Natural killer cell treated with Interleukin-12 subunit alpha and Interleukin-12 subunit beta and Interleukin-15 and Interleukin-18, amount 100 ng/mL, for 72 hours (primary cell): ENCODE measurements around the gene COL25A1. TPM values are rescaled to one million over a fixed set of nuclear protein-coding genes. Genes with fewer than 3 reads are reported as not detected.

Experiments
- ATAC-seq, 2 donors: fragments of 150-1000 bp; cut with Tn5 transposase in 1 of 2; sonication (Bioruptor Pico), chemical (Tn5 transposase) in 1 of 2; 2 replicates each; pipeline ENCODE4 v1.10.0; 2021
- DNase-seq: peaks from one replicate; pipeline ENCODE4 v3.0.0; 2022; ENCODE audit warnings: low spot score
- H3K27ac Mint-ChIP-seq, 2 donors: 1 replicate in 1 of 2; 2 replicates in 1 of 2; pipeline ENCODE4 v1.8.0; 2022; ENCODE audit warnings: mixed read lengths in 2 of 2, mild to moderate bottlenecking in 1 of 2, moderate library complexity in 1 of 2
- H3K27me3 Mint-ChIP-seq, 2 donors: 1 replicate in 1 of 2; 2 replicates in 1 of 2; pipeline ENCODE4 v1.8.0; 2022; ENCODE audit warnings: mixed read lengths in 2 of 2
- H3K36me3 Mint-ChIP-seq: one replicate; pipeline ENCODE4 v1.8.0; 2022; ENCODE audit warnings: mixed read lengths
- H3K4me1 Mint-ChIP-seq, 2 donors: 1 replicate in 1 of 2; 2 replicates in 1 of 2; pipeline ENCODE4 v1.8.0; 2022; ENCODE audit warnings: low read depth in 2 of 2, mixed read lengths in 2 of 2, mild to moderate bottlenecking in 1 of 2
- H3K4me3 Mint-ChIP-seq: one replicate; pipeline ENCODE4 v1.8.0; 2022; ENCODE audit warnings: mixed read lengths
- H3K9me3 Mint-ChIP-seq: 2 replicates; pipeline ENCODE4 v1.8.0; 2022; ENCODE audit warnings: mixed read lengths
- total RNA-seq, 2 donors: library from RNA; stranded (reverse); gene quantifications; one replicate each; pipeline ENCODE4 v1.2.3, GENCODE V29; 2022

Gene COL25A1
- total RNA-seq, 2 donors from 2014 or later, result not detected

- DNase-seq, result no peak
- Mint-ChIP-seq H3K27me3 (peaks cover 9 to 14% of the 10 kb centered on the region in 2 donors), H3K27ac (no peak overlapping the region), H3K36me3 (no peaks in the 10 kb centered on the region), H3K4me3 (no peak overlapping the region), H3K4me1 (no peaks in the 10 kb centered on the region), H3K9me3 (no peaks in the 10 kb centered on the region)
- no peak for ATAC-seq
Measured at GRCh38 chr4:109266236-109266635, 36.2 kb downstream of the COL25A1 start.

- Mint-ChIP-seq H3K27ac (no peak overlapping the region), H3K27me3 (peaks cover 9 to 14% of the 10 kb centered on the region in 2 donors), H3K4me3 (no peak overlapping the region), H3K9me3 (no peaks in the 10 kb centered on the region), H3K4me1 (no peaks in the 10 kb centered on the region), H3K36me3 (no peaks in the 10 kb centered on the region)
- ATAC-seq (no peak), DNase-seq (no peak)
Measured at GRCh38 chr4:109263721-109264120, 38.7 kb downstream of the COL25A1 start.

GRCh38 chr4:109256818-109257217 lies 45.6 kb downstream of the COL25A1 start:
- H3K4me3 Mint-ChIP-seq, result no peak overlapping the region
- DNase-seq (no peak), ATAC-seq (no peak)
- H3K9me3 Mint-ChIP-seq, result no peaks in the 10 kb centered on the region
- H3K36me3 Mint-ChIP-seq, result no peaks in the 10 kb centered on the region
- H3K27ac Mint-ChIP-seq, result no peak overlapping the region
- H3K4me1 Mint-ChIP-seq, result no peaks in the 10 kb centered on the region
- peaks cover 15 to 16% of the 10 kb centered on the region in 2 donors for H3K27me3 Mint-ChIP-seq

- no peaks in the 10 kb centered on the region for H3K4me1 Mint-ChIP-seq
- H3K36me3 Mint-ChIP-seq, result no peaks in the 10 kb centered on the region
- DNase-seq (no peak), ATAC-seq (no peak)
- H3K27ac Mint-ChIP-seq, result no peak overlapping the region
- H3K9me3 Mint-ChIP-seq, result no peaks in the 10 kb centered on the region
- H3K27me3 Mint-ChIP-seq, result peaks cover 15 to 16% of the 10 kb centered on the region in 2 donors
- no peak overlapping the region for H3K4me3 Mint-ChIP-seq
Measured at GRCh38 chr4:109254845-109255244, 47.6 kb downstream of the COL25A1 start.

- no peak for DNase-seq
- H3K9me3 Mint-ChIP-seq, result no peaks in the 10 kb centered on the region
Measured at GRCh38 chr4:109251396-109251795, 51.1 kb downstream of the COL25A1 start.

GRCh38 chr4:109248322-109248900 lies 54.0 kb downstream of the COL25A1 start:
- no peaks in the 10 kb centered on the region for H3K36me3 Mint-ChIP-seq
- no peak overlapping the region for H3K4me3 Mint-ChIP-seq
- DNase-seq, result no peak
- peaks cover 2 to 10% of the 10 kb centered on the region in 2 donors for H3K27me3 Mint-ChIP-seq
- no peaks in the 10 kb centered on the region for H3K4me1 Mint-ChIP-seq
- no peak for ATAC-seq
- no peak overlapping the region for H3K27ac Mint-ChIP-seq
- H3K9me3 Mint-ChIP-seq, result no peaks in the 10 kb centered on the region

More at GRCh38 chr4:109251396-109251795, 51.1 kb downstream of the COL25A1 start:
- Mint-ChIP-seq H3K4me3 (no peak overlapping the region), H3K4me1 (no peaks in the 10 kb centered on the region), H3K36me3 (no peaks in the 10 kb centered on the region), H3K27me3 (peaks cover 6 to 16% of the 10 kb centered on the region in 2 donors), H3K27ac (no peak overlapping the region)
- ATAC-seq, result no peak

GRCh38 chr4:109243871-109244270 lies 58.6 kb downstream of the COL25A1 start:
- H3K27me3 Mint-ChIP-seq, result peaks cover 4 to 14% of the 10 kb centered on the region in 2 donors
- DNase-seq, result no peak
- H3K4me1 Mint-ChIP-seq, result no peaks in the 10 kb centered on the region
- H3K36me3 Mint-ChIP-seq, result peaks cover 4% of the 10 kb centered on the region
- no peaks in the 10 kb centered on the region for H3K9me3 Mint-ChIP-seq
- no peak overlapping the region for H3K4me3 Mint-ChIP-seq
- ATAC-seq, result no peak
- H3K27ac Mint-ChIP-seq, result no peak overlapping the region

- ATAC-seq, result no peak
- peaks cover 4% of the 10 kb centered on the region for H3K36me3 Mint-ChIP-seq
Measured at GRCh38 chr4:109238746-109239145, 63.7 kb downstream of the COL25A1 start.

GRCh38 chr4:109235683-109236082 lies 66.8 kb downstream of the COL25A1 start:
- Mint-ChIP-seq H3K4me1 (no peaks in the 10 kb centered on the region), H3K36me3 (no peaks in the 10 kb centered on the region), H3K4me3 (no peak overlapping the region), H3K9me3 (peaks cover 3% of the 10 kb centered on the region), H3K27me3 (peaks cover 10% of the 10 kb centered on the region in 2 donors), H3K27ac (no peak overlapping the region)
- ATAC-seq (no peak), DNase-seq (no peak)

More at GRCh38 chr4:109238746-109239145, 63.7 kb downstream of the COL25A1 start:
- H3K27me3 Mint-ChIP-seq, result peaks cover 9 to 14% of the 10 kb centered on the region in 2 donors
- H3K9me3 Mint-ChIP-seq, result peaks cover 3% of the 10 kb centered on the region
- DNase-seq, result no peak
- H3K4me1 Mint-ChIP-seq, result no peaks in the 10 kb centered on the region
- H3K27ac Mint-ChIP-seq, result no peak overlapping the region
- H3K4me3 Mint-ChIP-seq, result no peak overlapping the region

GRCh38 chr4:109234596-109234995 lies 67.9 kb downstream of the COL25A1 start:
- H3K27me3 Mint-ChIP-seq, result peaks cover 10% of the 10 kb centered on the region in 2 donors
- DNase-seq (no peak), ATAC-seq (no peak)
- H3K36me3 Mint-ChIP-seq, result no peaks in the 10 kb centered on the region
- peaks cover 3% of the 10 kb centered on the region for H3K9me3 Mint-ChIP-seq
- H3K4me3 Mint-ChIP-seq, result no peak overlapping the region
- no peak overlapping the region for H3K27ac Mint-ChIP-seq
- no peaks in the 10 kb centered on the region for H3K4me1 Mint-ChIP-seq

- DNase-seq, result no peak
- Mint-ChIP-seq H3K36me3 (no peaks in the 10 kb centered on the region), H3K27me3 (peaks cover 10 to 12% of the 10 kb centered on the region in 2 donors), H3K27ac (no peak overlapping the region), H3K4me3 (no peak overlapping the region), H3K4me1 (no peaks in the 10 kb centered on the region), H3K9me3 (peaks cover 3% of the 10 kb centered on the region)
- ATAC-seq, result no peak
Measured at GRCh38 chr4:109233570-109233969, 68.9 kb downstream of the COL25A1 start.

GRCh38 chr4:109232681-109233080 lies 69.8 kb downstream of the COL25A1 start:
- Mint-ChIP-seq H3K9me3 (peaks cover 3% of the 10 kb centered on the region), H3K27ac (no peak overlapping the region), H3K4me1 (no peaks in the 10 kb centered on the region), H3K4me3 (no peak overlapping the region), H3K36me3 (no peaks in the 10 kb centered on the region), H3K27me3 (peaks cover 10 to 21% of the 10 kb centered on the region in 2 donors)
- DNase-seq (no peak), ATAC-seq (no peak)

- peaks cover 7 to 27% of the 10 kb centered on the region in 2 donors for H3K27me3 Mint-ChIP-seq
- H3K4me1 Mint-ChIP-seq, result no peaks in the 10 kb centered on the region
- DNase-seq (no peak), ATAC-seq (no peak)
- peaks cover 3% of the 10 kb centered on the region for H3K9me3 Mint-ChIP-seq
- H3K27ac Mint-ChIP-seq, result no peak overlapping the region
- H3K4me3 Mint-ChIP-seq, result no peak overlapping the region
- H3K36me3 Mint-ChIP-seq, result no peaks in the 10 kb centered on the region
Measured at GRCh38 chr4:109231331-109231730, 71.1 kb downstream of the COL25A1 start.

- H3K27me3 Mint-ChIP-seq, result peaks cover 10 to 27% of the 10 kb centered on the region in 2 donors
- ATAC-seq, result no peak
Measured at GRCh38 chr4:109229028-109229427, 73.4 kb downstream of the COL25A1 start.

GRCh38 chr4:109218288-109218687 lies 84.2 kb downstream of the COL25A1 start:
- H3K4me3 Mint-ChIP-seq, result no peak overlapping the region
- peaks cover 3 to 9% of the 10 kb centered on the region in 2 donors for H3K27me3 Mint-ChIP-seq
- no peaks in the 10 kb centered on the region for H3K36me3 Mint-ChIP-seq
- H3K4me1 Mint-ChIP-seq, result no peaks in the 10 kb centered on the region
- no peak for ATAC-seq
- DNase-seq, result no peak
- H3K27ac Mint-ChIP-seq, result no peak overlapping the region
- H3K9me3 Mint-ChIP-seq, result no peaks in the 10 kb centered on the region

More at GRCh38 chr4:109229028-109229427, 73.4 kb downstream of the COL25A1 start:
- no peaks in the 10 kb centered on the region for H3K9me3 Mint-ChIP-seq
- H3K4me3 Mint-ChIP-seq, result no peak overlapping the region
- H3K36me3 Mint-ChIP-seq, result no peaks in the 10 kb centered on the region
- H3K4me1 Mint-ChIP-seq, result no peaks in the 10 kb centered on the region
- no peak overlapping the region for H3K27ac Mint-ChIP-seq
- no peak for DNase-seq
